NOMO-1 treated with dmso at 0.1 percent for 144 hours (cell line): Measurements from ENCODE around the gene NDRG4.

Experiments used
- DNase-seq: peaks from one replicate; lab custom pipeline; 2025; ENCODE audit not compliant: unreplicated experiment; lab: John Stamatoyannopoulos, UW

The NDRG4 gene

GRCh38 chr16:58499615-58500351 lies at the start of gene NDRG4:
NDRG4 (plus strand) TSS chr16:58500143; CDS start chr16:58500249, 106 bp downstream.
- no peak for DNase-seq

- no peak for DNase-seq
These were observed 49.4 kb upstream of the NDRG4 start for GRCh38 chr16:58450590-58450989.

- no peak for DNase-seq
These were observed 48.7 kb upstream of the NDRG4 start for GRCh38 chr16:58451265-58451689.

GRCh38 chr16:58451945-58452401 lies 48.0 kb upstream of the NDRG4 start:
- DNase-seq = no peak

GRCh38 chr16:58452640-58453039 lies 47.3 kb upstream of the NDRG4 start:
- DNase-seq = no peak

- no peak for DNase-seq
These were observed 45.8 kb upstream of the NDRG4 start for GRCh38 chr16:58454178-58454577.

GRCh38 chr16:58454856-58455255 lies 45.1 kb upstream of the NDRG4 start:
- DNase-seq = no peak

- no peak for DNase-seq
These were observed 44.2 kb upstream of the NDRG4 start for GRCh38 chr16:58455750-58456149.

GRCh38 chr16:58456193-58456592 lies 43.8 kb upstream of the NDRG4 start:
- DNase-seq = no peak

- no peak for DNase-seq
These were observed 41.2 kb upstream of the NDRG4 start for GRCh38 chr16:58458606-58459343.

- no peak for DNase-seq
These were observed 40.4 kb upstream of the NDRG4 start for GRCh38 chr16:58459344-58460218.

GRCh38 chr16:58460219-58460610 lies 39.7 kb upstream of the NDRG4 start:
- DNase-seq = no peak

GRCh38 chr16:58461056-58461455 lies 38.9 kb upstream of the NDRG4 start:
- DNase-seq = no peak

GRCh38 chr16:58461640-58462039 lies 38.3 kb upstream of the NDRG4 start:
- DNase-seq = no peak

GRCh38 chr16:58462089-58462488 lies 37.9 kb upstream of the NDRG4 start:
- no peak for DNase-seq

GRCh38 chr16:58462499-58462996 lies 37.4 kb upstream of the NDRG4 start:
- DNase-seq = no peak

GRCh38 chr16:58462997-58463941 lies 36.7 kb upstream of the NDRG4 start:
- no peak for DNase-seq

- no peak for DNase-seq
These were observed 35.7 kb upstream of the NDRG4 start for GRCh38 chr16:58464047-58464915.
